RWPE2 (cell line): Measurements from ENCODE around the gene PPP1R7.

ENCODE experiments used
- ATAC-seq: fragments of 200-7000 bp; cut with Tn5 transposase; 3 replicates; pipeline ENCODE4 v1.9.1; 2021; ENCODE audit warnings: low read depth
- DNase-seq: peaks from one replicate; pipeline ENCODE4 v3.0.0-alpha.2; 2020; ENCODE audit warnings: low spot score
- H3K27ac ChIP-seq: fragments of 450-650 bp; 2 replicates; pipeline ENCODE4 v1.5.1; 2017; ENCODE audit warnings: mild to moderate bottlenecking; ENCODE audit not compliant: poor library complexity, severe bottlenecking
- H3K27me3 ChIP-seq: fragments of 250-450 bp; sonication (Bioruptor Pico); 2 replicates; pipeline ENCODE4 v1.5.1; 2021; ENCODE audit warnings: mild to moderate bottlenecking, moderate library complexity; ENCODE audit not compliant: insufficient read depth, poor library complexity, severe bottlenecking
- H3K36me3 ChIP-seq: fragments of 250-450 bp; sonication (Bioruptor Pico); 2 replicates; pipeline ENCODE4 v1.5.1; 2020; ENCODE audit warnings: low read depth, mild to moderate bottlenecking, moderate library complexity
- H3K4me1 ChIP-seq: fragments of 250-450 bp; sonication (Bioruptor Pico); 2 replicates; pipeline ENCODE4 v1.5.1; 2021; ENCODE audit warnings: mild to moderate bottlenecking, moderate library complexity; ENCODE audit not compliant: insufficient read depth, poor library complexity, severe bottlenecking
- H3K4me3 ChIP-seq: fragments of 250-450 bp; sonication (Bioruptor Pico); 2 replicates; pipeline ENCODE4 v1.5.1; 2021; ENCODE audit warnings: mild to moderate bottlenecking, moderate library complexity; ENCODE audit not compliant: severe bottlenecking
- H3K9me3 ChIP-seq: fragments of 250-450 bp; sonication (Bioruptor Pico); 2 replicates; pipeline ENCODE4 v1.5.1; 2021; ENCODE audit warnings: mild to moderate bottlenecking, moderate library complexity; ENCODE audit not compliant: severe bottlenecking
- CTCF ChIP-seq: fragments of 450-650 bp; IDR thresholded peaks from one replicate; pipeline ENCODE4 v1.5.1; 2017; ENCODE audit warnings: mild to moderate bottlenecking, moderate library complexity; ENCODE audit not compliant: poor library complexity, severe bottlenecking

Gene PPP1R7

GRCh38 chr2:241203218-241204009 lies 53.1 kb downstream of the PPP1R7 start:
- TF ChIP-seq CTCF = no peak
- Histone ChIP-seq H3K36me3 (no peaks in the 10 kb centered on the region), H3K27ac (no peak overlapping the region), H3K4me1 (no peaks in the 10 kb centered on the region), H3K27me3 (no peaks in the 10 kb centered on the region), H3K4me3 (no peak overlapping the region), H3K9me3 (no peaks in the 10 kb centered on the region)
- DNase-seq = no peak
- ATAC-seq = no peak

GRCh38 chr2:241204010-241204384 lies 53.7 kb downstream of the PPP1R7 start:
- ATAC-seq (no peak), DNase-seq (no peak)
- Histone ChIP-seq H3K36me3 (no peaks in the 10 kb centered on the region), H3K27me3 (no peaks in the 10 kb centered on the region), H3K4me1 (no peaks in the 10 kb centered on the region), H3K4me3 (no peak overlapping the region), H3K9me3 (no peaks in the 10 kb centered on the region), H3K27ac (no peak overlapping the region)
- no peak for TF ChIP-seq CTCF

- Histone ChIP-seq H3K27me3 (no peaks in the 10 kb centered on the region), H3K4me3 (no peak overlapping the region), H3K4me1 (no peaks in the 10 kb centered on the region), H3K36me3 (no peaks in the 10 kb centered on the region), H3K27ac (no peak overlapping the region), H3K9me3 (no peaks in the 10 kb centered on the region)
- no peak for ATAC-seq
- no peak for DNase-seq
- TF ChIP-seq CTCF = no peak
These were observed 54.2 kb downstream of the PPP1R7 start for GRCh38 chr2:241204490-241204889.

GRCh38 chr2:241205086-241205485 lies 54.8 kb downstream of the PPP1R7 start:
- H3K4me3 ChIP-seq = no peak overlapping the region
- no peak for TF ChIP-seq CTCF
- DNase-seq (no peak), ATAC-seq (no peak)
- H3K27me3 ChIP-seq = no peaks in the 10 kb centered on the region
- H3K36me3 ChIP-seq = no peaks in the 10 kb centered on the region
- no peak overlapping the region for H3K27ac ChIP-seq
- no peaks in the 10 kb centered on the region for H3K9me3 ChIP-seq
- H3K4me1 ChIP-seq = no peaks in the 10 kb centered on the region

GRCh38 chr2:241207151-241207550 lies 56.9 kb downstream of the PPP1R7 start:
- no peak overlapping the region for H3K27ac ChIP-seq
- H3K9me3 ChIP-seq = no peaks in the 10 kb centered on the region
- ATAC-seq = no peak
- no peak for DNase-seq
- H3K4me3 ChIP-seq = no peak overlapping the region
- no peaks in the 10 kb centered on the region for H3K27me3 ChIP-seq
- no peaks in the 10 kb centered on the region for H3K36me3 ChIP-seq
- no peak for TF ChIP-seq CTCF
- no peaks in the 10 kb centered on the region for H3K4me1 ChIP-seq
